HFFc6 (cell line): Measurements from ENCODE around the gene IQCK. TPM values are rescaled to one million over a fixed set of nuclear protein-coding genes. Genes with fewer than 3 reads are reported as not detected.
A peak's percentile ranks its signal among the peaks of the same experiment; 100 is the strongest.

Source experiments
- DNase-seq: peaks from one replicate; pipeline ENCODE4 v3.0.0-alpha.2; 2018
- H3K27ac Mint-ChIP-seq: 2 replicates; pipeline ENCODE4 v1.8.0; 2020; ENCODE audit warnings: mild to moderate bottlenecking, mixed read lengths
- H3K27me3 Mint-ChIP-seq: 2 replicates; pipeline ENCODE4 v1.8.0; 2021; ENCODE audit warnings: mild to moderate bottlenecking, moderate library complexity, mixed read lengths; ENCODE audit not compliant: insufficient read depth
- H3K36me3 Mint-ChIP-seq: 2 replicates; pipeline ENCODE4 v1.8.0; 2021; ENCODE audit warnings: low read depth, mixed read lengths
- H3K4me1 Mint-ChIP-seq: 2 replicates; pipeline ENCODE4 v1.8.0; 2020; ENCODE audit warnings: low read depth, mixed read lengths
- H3K4me3 Mint-ChIP-seq: 2 replicates; pipeline ENCODE4 v1.8.0; 2020; ENCODE audit warnings: mild to moderate bottlenecking, moderate library complexity, mixed read lengths
- H3K9me3 Mint-ChIP-seq: 2 replicates; pipeline ENCODE4 v1.8.0; 2020; ENCODE audit warnings: mild to moderate bottlenecking, mixed read lengths
- CTCF ChIP-seq: fragments of 200-600 bp; sonication (generic); IDR thresholded peaks from 2 replicates; pipeline ENCODE4 v1.5.0; 2021; ENCODE audit warnings: antibody characterized with exemption, mild to moderate bottlenecking
- total RNA-seq, 6 experiments: library from RNA; stranded (reverse); fragmentation: NEBNext Ultra II Directional; extraction: Animal tissue kit (Norgen Biotek cat#: 25700); gene quantifications; 2 replicates in 1 of 6; 3 replicates in 5 of 6; pipeline ENCODE4 v1.2.3, GENCODE V29; 2021

The IQCK gene
- total RNA-seq, 6 experiments from 2014 or later = 2.2 to 5.0 (median 2.8) TPM

GRCh38 chr16:19700319-19700781 lies 17.7 kb upstream of the IQCK start:
- peaks cover 46% of the 10 kb centered on the region for H3K36me3 Mint-ChIP-seq
- H3K4me1 Mint-ChIP-seq = peaks cover 62% of the 10 kb centered on the region
- DNase-seq = no peak

GRCh38 chr16:19701091-19701490 lies 17.0 kb upstream of the IQCK start:
- no peak for TF ChIP-seq CTCF
- peak overlapping the region; percentile 27; the same call in 1 of the 2 replicates for H3K27ac Mint-ChIP-seq
- H3K27me3 Mint-ChIP-seq = peaks cover 10% of the 10 kb centered on the region; the same call in 1 of the 2 replicates
- H3K4me1 Mint-ChIP-seq = peaks cover 59% of the 10 kb centered on the region
- H3K4me3 Mint-ChIP-seq = no peak overlapping the region
- H3K36me3 Mint-ChIP-seq = peaks cover 51% of the 10 kb centered on the region
- no peak for DNase-seq
- no peaks in the 10 kb centered on the region for H3K9me3 Mint-ChIP-seq

More at GRCh38 chr16:19700319-19700781, 17.7 kb upstream of the IQCK start:
- Mint-ChIP-seq H3K27ac (peak overlapping the region; percentile 27; the same call in 1 of the 2 replicates), H3K27me3 (peaks cover 10% of the 10 kb centered on the region; the same call in 1 of the 2 replicates), H3K4me3 (0 out of 2 replicates have a peak overlapping the region, but pooled peaks have one; percentile 15), H3K9me3 (no peaks in the 10 kb centered on the region)
- no peak for TF ChIP-seq CTCF

- H3K27me3 Mint-ChIP-seq = peaks cover 5% of the 10 kb centered on the region; the same call in 1 of the 2 replicates
- H3K36me3 Mint-ChIP-seq = peaks cover 49% of the 10 kb centered on the region
Measured at GRCh38 chr16:19703172-19703889, 14.7 kb upstream of the IQCK start.

GRCh38 chr16:19704321-19705145 lies 13.5 kb upstream of the IQCK start:
- Mint-ChIP-seq H3K27me3 (peaks cover 3% of the 10 kb centered on the region; the same call in 1 of the 2 replicates), H3K4me3 (no peak overlapping the region), H3K27ac (peak overlapping the region; percentile 73), H3K9me3 (no peaks in the 10 kb centered on the region), H3K36me3 (peaks cover 43% of the 10 kb centered on the region), H3K4me1 (peaks cover 33% of the 10 kb centered on the region)
- TF ChIP-seq CTCF = no peak
- DNase-seq = peak; percentile 46

More at GRCh38 chr16:19703172-19703889, 14.7 kb upstream of the IQCK start:
- no peaks in the 10 kb centered on the region for H3K9me3 Mint-ChIP-seq
- peak overlapping the region; percentile 73; the same call in 1 of the 2 replicates for H3K27ac Mint-ChIP-seq
- peaks cover 44% of the 10 kb centered on the region for H3K4me1 Mint-ChIP-seq
- DNase-seq = no peak
- TF ChIP-seq CTCF = no peak
- no peak overlapping the region for H3K4me3 Mint-ChIP-seq

- Mint-ChIP-seq H3K4me1 (peaks cover 27% of the 10 kb centered on the region), H3K9me3 (no peaks in the 10 kb centered on the region), H3K36me3 (peaks cover 41% of the 10 kb centered on the region), H3K27ac (peak overlapping the region; percentile 73), H3K4me3 (no peak overlapping the region), H3K27me3 (peaks cover 3% of the 10 kb centered on the region; the same call in 1 of the 2 replicates)
- no peak for DNase-seq
- TF ChIP-seq CTCF = no peak
Measured at GRCh38 chr16:19705146-19705501, 12.9 kb upstream of the IQCK start.
